Measurements from ENCODE around the gene TTR.

Gene TTR

GRCh38 chr18:31574359-31574758 is 17.3 kb upstream of the TTR start:
- CTCF ChIA-PET: interaction anchor here (1.3 kb wide), 1 partner anchor 11 kb away, joined by 5 read pairs; no protein-coding TSS in a partner anchor
- POLR2A ChIA-PET: no interaction called here
- TF ChIP-seq CTCF (IDR thresholded peaks at IDR 0.05; ENCODE audit: control extremely low read depth, extremely low read depth, low read depth, missing control alignments): no peak
- DNase-seq (ENCODE audit: extremely low spot score): no peak

GRCh38 chr18:31575515-31576257 is 16.0 kb upstream of the TTR start:
- TF ChIP-seq CTCF (IDR thresholded peaks at IDR 0.05; ENCODE audit: control extremely low read depth, extremely low read depth, low read depth, missing control alignments): no peak
- ChIA-PET CTCF (interaction anchor here (1.1 to 2.2 kb wide), 6 partner anchors 8 to 35 kb away, joined by 3 to 16 read pairs (median 6); no protein-coding TSS in a partner anchor), POLR2A (no interaction called here)
- no peak for DNase-seq (ENCODE audit: extremely low spot score)

DNA sequence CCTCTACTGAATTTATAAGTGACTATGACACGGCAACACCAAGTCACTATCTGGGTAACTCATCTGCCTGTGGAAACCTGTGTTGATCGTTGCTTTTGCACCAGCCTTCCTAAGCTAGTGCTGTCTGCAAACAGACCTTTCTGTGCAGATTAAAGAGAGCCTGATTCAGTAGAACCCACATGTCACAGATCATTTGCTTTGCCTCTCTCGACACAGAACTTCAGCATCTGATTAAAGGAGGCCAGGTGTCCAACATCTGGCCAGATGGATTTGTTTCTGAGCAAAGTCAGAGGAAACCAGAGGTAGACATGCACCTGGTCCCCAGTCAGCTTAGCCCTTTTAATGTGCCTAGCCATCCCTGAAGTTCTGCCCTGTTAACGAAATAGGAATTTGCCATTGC is 15.0 kb upstream of the TTR start:
- ChIA-PET POLR2A (no interaction called here), CTCF (interaction anchor here (0.8 to 2.2 kb wide), 8 partner anchors 8 to 146 kb away, joined by 3 to 16 read pairs (median 6); no protein-coding TSS in a partner anchor)
- TF ChIP-seq CTCF (IDR thresholded peaks at IDR 0.05; ENCODE audit: control extremely low read depth, extremely low read depth, low read depth, missing control alignments): no peak
- no peak for DNase-seq (ENCODE audit: extremely low spot score)

DNA sequence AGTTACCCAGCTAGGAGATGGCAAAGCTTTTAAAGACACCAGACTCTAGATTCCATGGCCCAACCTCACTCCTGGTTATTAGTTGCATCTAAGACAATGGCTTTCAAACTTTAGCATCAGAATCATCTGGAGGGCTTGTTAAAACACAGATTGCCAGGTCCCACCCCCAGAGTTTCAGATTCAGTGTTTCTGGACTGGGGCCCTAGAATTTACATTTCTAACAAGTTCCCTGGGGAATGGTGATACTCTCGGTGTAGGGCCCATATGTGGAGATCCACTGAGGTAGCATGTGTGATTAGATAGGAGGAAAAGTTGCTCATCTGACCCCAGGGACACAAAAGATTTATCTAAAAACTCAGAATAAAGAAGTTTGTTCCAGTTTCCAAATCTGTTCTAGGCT is 14.5 kb upstream of the TTR start:
- DNase-seq (ENCODE audit: extremely low spot score): no peak
- ChIA-PET POLR2A (no interaction called here), CTCF (interaction anchor here (1.2 to 2.8 kb wide), 7 partner anchors 10 to 145 kb away, joined by 3 to 16 read pairs (median 7); no protein-coding TSS in a partner anchor)
- TF ChIP-seq CTCF (IDR thresholded peaks at IDR 0.05; ENCODE audit: control extremely low read depth, extremely low read depth, low read depth, missing control alignments): no peak

GRCh38 chr18:31578126-31578525 is 13.6 kb upstream of the TTR start:
- ChIA-PET CTCF (interaction anchor here (0.9 to 2.8 kb wide), 5 partner anchors 15 to 144 kb away, joined by 3 to 9 read pairs (median 3); no protein-coding TSS in a partner anchor), POLR2A (no interaction called here)
- TF ChIP-seq CTCF (IDR thresholded peaks at IDR 0.05; ENCODE audit: control extremely low read depth, extremely low read depth, low read depth, missing control alignments): no peak
- DNase-seq (ENCODE audit: extremely low spot score): no peak

DNA sequence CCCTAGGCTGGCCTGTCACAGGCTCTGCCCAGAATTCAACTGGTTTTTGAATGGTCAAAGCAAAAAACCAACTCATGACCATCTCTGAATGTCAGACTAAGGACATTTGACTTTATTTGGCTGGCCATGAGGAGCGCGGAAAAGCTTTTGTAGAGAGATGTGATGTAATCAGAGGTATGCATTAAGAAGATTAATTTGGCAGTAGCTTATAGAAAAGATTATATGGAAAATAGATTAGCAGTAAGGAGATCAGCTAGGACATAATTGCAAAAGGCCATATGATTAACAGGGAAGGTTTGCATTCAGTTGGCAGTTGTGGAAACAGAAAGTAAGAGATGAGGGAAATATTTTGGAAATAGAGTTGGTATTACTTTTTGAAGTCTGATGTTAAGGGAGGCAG is 12.3 kb upstream of the TTR start:
- no peak for TF ChIP-seq CTCF (IDR thresholded peaks at IDR 0.05; ENCODE audit: control extremely low read depth, extremely low read depth, low read depth, missing control alignments)
- ChIA-PET CTCF (interaction anchor here (1.0 to 2.8 kb wide), 6 partner anchors 8 to 31 kb away, joined by 3 to 9 read pairs (median 4); no protein-coding TSS in a partner anchor), POLR2A (no interaction called here)
- DNase-seq (ENCODE audit: extremely low spot score): no peak
